AG04450 (cell line): ENCODE data around the gene E4F1. TPM values are rescaled to one million over a fixed set of nuclear protein-coding genes. Genes with fewer than 3 reads are reported as not detected.

ENCODE experiments used
- CTCF ChIA-PET: fragments of 300-600, 350-600 bp; formaldehyde crosslinking; extraction: SDS; loops from one replicate; lab custom pipeline; 2022; ENCODE audit warnings: antibody characterized with exemption, inconsistent platforms; lab: Charles Lee
- POLR2A ChIA-PET: fragments of 350-600 bp; formaldehyde crosslinking; extraction: SDS; loops from one replicate; lab custom pipeline; 2021; ENCODE audit warnings: antibody characterized with exemption, inconsistent platforms; lab: Yijun Ruan, JAX
- DNase-seq: peaks from one replicate; pipeline ENCODE4 v3.0.0-alpha.2; 2011; ENCODE audit warnings: low read depth, low spot score
- H3K27ac ChIP-seq: one replicate; pipeline ENCODE4 v1.5.1; 2012; ENCODE audit warnings: low read depth, low read length, control low read depth
- H3K27me3 ChIP-seq: one replicate; pipeline ENCODE4 v1.6.0; 2012; ENCODE audit warnings: low read length; ENCODE audit not compliant: control insufficient read depth, insufficient read depth
- H3K4me3 ChIP-seq: 2 replicates; pipeline ENCODE4 v1.5.1; 2011; ENCODE audit warnings: mild to moderate bottlenecking, low read depth, low read length, control low read depth
- H3K9me3 ChIP-seq: 2 replicates; pipeline ENCODE4 v1.5.1; 2012; ENCODE audit warnings: low read length; ENCODE audit not compliant: control insufficient read depth, insufficient read depth
- CTCF ChIP-seq: IDR thresholded peaks from 2 replicates; pipeline ENCODE4 v1.5.1; 2011; ENCODE audit warnings: low read depth, low read length, control low read depth, inconsistent platforms
- polyA plus RNA-seq: library from polyadenylated mRNA; depleted of rRNA; stranded (reverse); fragments of >200 nt; gene quantifications from 2 replicates; pipeline ENCODE4 v1.2.3, GENCODE V29; 2011

Gene E4F1
- polyA plus RNA-seq, 1 experiment: 8.5 TPM

GRCh38 chr16:2208772-2209171 lies 14.6 kb upstream of the E4F1 start:
- no peak overlapping the region for H3K27ac ChIP-seq
- ChIA-PET CTCF (interaction anchor here (0.6 kb wide), 1 partner anchor 244 kb away, joined by 6 read pairs; the partner anchor contains the start of gene RPS2), POLR2A (interaction anchor here (2.8 kb wide), 1 partner anchor 54 kb away, joined by 17 read pairs; the partner anchor contains the start of gene TRAF7)
- no peak for DNase-seq
- no peaks in the 10 kb centered on the region; the same call in 1 of the 2 replicates for H3K9me3 ChIP-seq
- no peak overlapping the region for H3K4me3 ChIP-seq
- H3K27me3 ChIP-seq: no peaks in the 10 kb centered on the region
- no peak for TF ChIP-seq CTCF

- DNase-seq: no peak
- H3K27me3 ChIP-seq: no peaks in the 10 kb centered on the region
- CTCF ChIA-PET: interaction anchor here (0.6 kb wide), 1 partner anchor 245 kb away, joined by 6 read pairs; the partner anchor contains the start of gene RPS2
- no peak for TF ChIP-seq CTCF
- H3K27ac ChIP-seq: no peak overlapping the region
- no peaks in the 10 kb centered on the region; the same call in 1 of the 2 replicates for H3K9me3 ChIP-seq
- H3K4me3 ChIP-seq: no peak overlapping the region
- POLR2A ChIA-PET: interaction anchor here (2.8 kb wide), 1 partner anchor 54 kb away, joined by 17 read pairs; the partner anchor contains the start of gene TRAF7
Observed at GRCh38 chr16:2209258-2210008, 14.0 kb upstream of the E4F1 start.

GRCh38 chr16:2210009-2210332 lies 13.4 kb upstream of the E4F1 start:
- POLR2A ChIA-PET: interaction anchor here (1.0 to 2.8 kb wide), 2 partner anchors 55 to 238 kb away, joined by 3 to 17 read pairs; partner anchors contain the start of genes TBL3 and TRAF7
- TF ChIP-seq CTCF: no peak
- no peaks in the 10 kb centered on the region for H3K27me3 ChIP-seq
- CTCF ChIA-PET: no interaction called here
- H3K9me3 ChIP-seq: no peaks in the 10 kb centered on the region; the same call in 1 of the 2 replicates
- no peak overlapping the region for H3K27ac ChIP-seq
- no peak for DNase-seq
- no peak overlapping the region for H3K4me3 ChIP-seq

- POLR2A ChIA-PET: interaction anchor here (0.7 to 2.8 kb wide), 3 partner anchors 56 to 290 kb away, joined by 3 to 17 read pairs (median 4); partner anchors contain the start of genes TBL3 and TRAF7
- CTCF ChIA-PET: no interaction called here
- no peak for TF ChIP-seq CTCF
- Histone ChIP-seq H3K27me3 (no peaks in the 10 kb centered on the region), H3K9me3 (no peaks in the 10 kb centered on the region; the same call in 1 of the 2 replicates), H3K4me3 (no peak within 1 kb of the TSS), H3K27ac (no peak within 1 kb of the TSS)
- no peak for DNase-seq
Observed at GRCh38 chr16:2210386-2211365, 12.7 kb upstream of the E4F1 start, which contains the start of gene BRICD5. TSS of gene BRICD5 (minus strand) at chr16:2210863. CDS start at chr16:2210833, 30 bp downstream.
